ENCODE results near the gene PTPN9.

PTPN9 gene

DNA sequence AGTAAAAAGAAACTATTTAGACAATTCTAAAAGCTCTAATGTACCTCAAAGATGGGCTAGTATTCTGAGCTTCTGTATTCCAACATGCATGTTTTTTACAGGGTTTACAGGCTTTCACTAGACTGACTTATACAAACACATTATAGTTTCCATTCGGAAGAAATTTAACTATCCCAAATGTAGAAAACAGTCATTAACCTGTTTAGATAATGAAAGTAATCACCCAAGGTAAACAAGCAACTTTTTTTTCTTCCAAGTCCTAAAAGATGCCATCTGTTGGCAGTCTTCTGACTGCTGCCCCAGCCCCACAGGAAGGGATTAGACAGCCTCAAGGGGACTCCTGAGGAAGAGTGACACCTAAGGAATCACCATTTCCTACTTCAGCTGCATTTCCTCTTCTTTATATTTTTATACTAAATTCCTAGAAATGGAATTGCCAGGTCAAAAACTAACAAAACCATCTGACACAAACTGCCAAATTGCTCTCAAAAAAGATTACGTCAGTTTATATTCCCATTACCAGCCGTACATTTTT lies 153.1 kb downstream of the PTPN9 start:
- TF ChIP-seq POLR2A (IDR thresholded peaks at IDR 0.05; ENCODE audit: low read depth, low read length) (no peak), POLR2AphosphoS5 (IDR thresholded peaks at IDR 0.05; ENCODE audit: low read depth, low read length) (no peak), TAF1 (IDR thresholded peaks at IDR 0.05; ENCODE audit: borderline replicate concordance, low read depth, low read length) (no peak)
- FAIRE-seq, result no peak
- no peak for DNase-seq (ENCODE audit: insufficient read length)

DNA sequence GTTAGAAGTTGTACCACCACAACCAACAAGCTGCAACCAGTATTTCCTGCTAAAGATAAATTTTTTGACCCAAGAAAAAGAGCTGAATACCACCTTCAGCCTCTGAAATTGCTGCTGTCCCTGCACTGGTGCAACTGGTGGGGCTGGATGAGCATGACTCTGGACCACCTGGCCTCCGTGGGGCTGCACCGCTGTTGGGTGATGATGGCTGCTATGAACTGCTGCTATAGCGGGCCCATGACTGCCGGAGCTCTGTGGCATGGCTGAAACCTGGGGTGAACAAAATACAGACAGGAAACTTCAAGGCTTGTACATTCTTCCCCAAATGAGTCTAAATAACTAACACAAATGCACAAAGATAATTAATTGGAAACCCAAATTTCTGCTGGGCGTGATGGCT lies 156.6 kb downstream of the PTPN9 start:
- DNase-seq (ENCODE audit: insufficient read length) (no peak), FAIRE-seq (no peak)
- TF ChIP-seq POLR2A (IDR thresholded peaks at IDR 0.05; ENCODE audit: low read depth, low read length), result no peak
- no peak for TF ChIP-seq POLR2AphosphoS5 (IDR thresholded peaks at IDR 0.05; ENCODE audit: low read depth, low read length)
- no peak for TF ChIP-seq TAF1 (IDR thresholded peaks at IDR 0.05; ENCODE audit: borderline replicate concordance, low read depth, low read length)

DNA sequence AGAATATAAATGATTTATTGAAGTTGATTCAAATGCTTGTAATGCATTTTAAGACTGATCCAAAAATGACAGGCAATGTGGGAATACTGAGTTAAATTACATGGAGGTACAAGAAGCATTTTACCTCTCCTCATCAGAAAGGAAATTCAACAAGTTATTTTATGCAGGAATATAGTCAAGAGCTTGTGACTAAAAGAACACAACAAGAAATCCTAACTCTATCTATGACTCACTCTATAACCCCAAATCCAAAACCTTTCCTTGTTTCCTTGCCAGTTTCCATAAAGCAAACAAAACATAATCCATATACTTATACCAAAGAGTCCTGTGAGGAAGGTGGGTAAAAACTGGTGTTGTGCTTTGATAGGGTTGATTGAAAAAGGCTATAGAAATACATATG lies 158.4 kb downstream of the PTPN9 start:
- FAIRE-seq (no peak), DNase-seq (ENCODE audit: insufficient read length) (no peak)
- TF ChIP-seq POLR2A (IDR thresholded peaks at IDR 0.05; ENCODE audit: low read depth, low read length) (no peak), POLR2AphosphoS5 (IDR thresholded peaks at IDR 0.05; ENCODE audit: low read depth, low read length) (no peak), TAF1 (IDR thresholded peaks at IDR 0.05; ENCODE audit: borderline replicate concordance, low read depth, low read length) (no peak)

DNA sequence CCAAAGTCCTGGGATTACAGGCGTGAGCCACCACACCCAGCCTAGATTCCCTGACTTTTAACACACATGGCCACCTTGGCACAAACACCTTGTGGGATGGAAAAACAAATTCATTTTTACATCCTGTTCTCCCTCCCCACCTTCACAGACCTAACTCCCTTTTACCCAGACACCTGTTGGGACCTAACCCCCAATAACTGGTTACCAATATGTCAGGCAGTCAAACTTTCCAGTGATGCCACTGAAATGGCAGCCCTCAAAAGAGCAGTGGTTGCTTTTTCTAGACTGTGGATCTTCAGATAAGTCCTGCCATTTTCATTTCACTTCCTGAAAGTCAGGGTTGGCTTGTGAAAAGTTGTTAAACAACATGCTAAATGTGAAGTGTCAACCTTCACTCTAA lies 162.5 kb downstream of the PTPN9 start:
- FAIRE-seq, result no peak
- no peak for TF ChIP-seq POLR2AphosphoS5 (IDR thresholded peaks at IDR 0.05; ENCODE audit: low read depth, low read length)
- no peak for TF ChIP-seq TAF1 (IDR thresholded peaks at IDR 0.05; ENCODE audit: borderline replicate concordance, low read depth, low read length)
- no peak for TF ChIP-seq POLR2A (IDR thresholded peaks at IDR 0.05; ENCODE audit: low read depth, low read length)
- DNase-seq (ENCODE audit: insufficient read length), result no peak
